SK-N-MC (cell line): ENCODE data around the gene AOX1.

Experiments used
- EZH2 ChIP-seq: fragments of 200-600 bp; sonication (generic); IDR thresholded peaks from one replicate; pipeline ENCODE4 v1.6.1; 2017; ENCODE audit warnings: antibody characterized with exemption
- POLR2AphosphoS5 ChIP-seq: IDR thresholded peaks from 2 replicates; pipeline ENCODE4 v1.6.1; 2012; ENCODE audit warnings: mild to moderate bottlenecking, low read depth, low read length, borderline replicate concordance

- no peak for TF ChIP-seq POLR2AphosphoS5
- TF ChIP-seq EZH2 = no peak
Measured at GRCh38 chr2:200575957-200576356, 9.9 kb upstream of the AOX1 start.
